ENCODE data around the gene C1QTNF5.

The C1QTNF5 gene

GRCh38 chr11:119371067-119371601 is 30.5 kb upstream of the C1QTNF5 start:
- Histone ChIP-seq H3K36me3 (ENCODE audit: control insufficient read depth, insufficient read depth, low read length, severe bottlenecking) (no peaks in the 10 kb centered on the region), H3K9ac (ENCODE audit: low read length) (no peak overlapping the region), H3K9me3 (ENCODE audit: control insufficient read depth, low read length) (no peaks in the 10 kb centered on the region), H3K27me3 (replicated peaks; ENCODE audit: control insufficient read depth, insufficient read depth, low read length) (no peaks in the 10 kb centered on the region), H3K4me1 (ENCODE audit: control insufficient read depth, insufficient read depth, low read length) (peaks cover 47% of the 10 kb centered on the region), H3K4me3 (ENCODE audit: low read length) (no peak overlapping the region)
- DNase-seq (ENCODE audit: low read depth) = no peak

GRCh38 chr11:119370486-119371046 is 29.9 kb upstream of the C1QTNF5 start:
- H3K4me3 ChIP-seq (ENCODE audit: low read length) = no peak overlapping the region
- H3K9ac ChIP-seq (ENCODE audit: low read length) = no peak overlapping the region
- H3K36me3 ChIP-seq (ENCODE audit: control insufficient read depth, insufficient read depth, low read length, severe bottlenecking) = no peaks in the 10 kb centered on the region
- H3K27me3 ChIP-seq (replicated peaks; ENCODE audit: control insufficient read depth, insufficient read depth, low read length) = no peaks in the 10 kb centered on the region
- no peak for DNase-seq (ENCODE audit: low read depth)
- H3K4me1 ChIP-seq (ENCODE audit: control insufficient read depth, insufficient read depth, low read length) = peaks cover 41% of the 10 kb centered on the region
- no peaks in the 10 kb centered on the region for H3K9me3 ChIP-seq (ENCODE audit: control insufficient read depth, low read length)

GRCh38 chr11:119369132-119369925 is 28.6 kb upstream of the C1QTNF5 start:
- Histone ChIP-seq H3K9me3 (ENCODE audit: control insufficient read depth, low read length) (no peaks in the 10 kb centered on the region), H3K4me3 (ENCODE audit: low read length) (no peak overlapping the region), H3K27me3 (replicated peaks; ENCODE audit: control insufficient read depth, insufficient read depth, low read length) (no peaks in the 10 kb centered on the region), H3K4me1 (ENCODE audit: control insufficient read depth, insufficient read depth, low read length) (peaks cover 37% of the 10 kb centered on the region), H3K36me3 (ENCODE audit: control insufficient read depth, insufficient read depth, low read length, severe bottlenecking) (no peaks in the 10 kb centered on the region), H3K9ac (ENCODE audit: low read length) (no peak overlapping the region)
- no peak for DNase-seq (ENCODE audit: low read depth)

GRCh38 chr11:119368121-119369034 is 27.7 kb upstream of the C1QTNF5 start:
- Histone ChIP-seq H3K9me3 (ENCODE audit: control insufficient read depth, low read length) (no peaks in the 10 kb centered on the region), H3K36me3 (ENCODE audit: control insufficient read depth, insufficient read depth, low read length, severe bottlenecking) (no peaks in the 10 kb centered on the region), H3K4me3 (ENCODE audit: low read length) (no peak overlapping the region), H3K4me1 (ENCODE audit: control insufficient read depth, insufficient read depth, low read length) (peaks cover 40% of the 10 kb centered on the region), H3K27me3 (replicated peaks; ENCODE audit: control insufficient read depth, insufficient read depth, low read length) (no peaks in the 10 kb centered on the region), H3K9ac (ENCODE audit: low read length) (no peak overlapping the region)
- no peak for DNase-seq (ENCODE audit: low read depth)

- Histone ChIP-seq H3K4me1 (ENCODE audit: control insufficient read depth, insufficient read depth, low read length) (peaks cover 47% of the 10 kb centered on the region), H3K4me3 (ENCODE audit: low read length) (no peak overlapping the region), H3K27me3 (replicated peaks; ENCODE audit: control insufficient read depth, insufficient read depth, low read length) (no peaks in the 10 kb centered on the region), H3K9me3 (ENCODE audit: control insufficient read depth, low read length) (no peaks in the 10 kb centered on the region), H3K9ac (ENCODE audit: low read length) (no peak overlapping the region), H3K36me3 (ENCODE audit: control insufficient read depth, insufficient read depth, low read length, severe bottlenecking) (no peaks in the 10 kb centered on the region)
- peak; percentile 40 for DNase-seq (ENCODE audit: low read depth)
These were observed 27.0 kb upstream of the C1QTNF5 start for GRCh38 chr11:119367661-119368120.

GRCh38 chr11:119366690-119367620 is 26.3 kb upstream of the C1QTNF5 start:
- Histone ChIP-seq H3K4me1 (ENCODE audit: control insufficient read depth, insufficient read depth, low read length) (peaks cover 54% of the 10 kb centered on the region), H3K9ac (ENCODE audit: low read length) (no peak overlapping the region), H3K9me3 (ENCODE audit: control insufficient read depth, low read length) (no peaks in the 10 kb centered on the region), H3K27me3 (replicated peaks; ENCODE audit: control insufficient read depth, insufficient read depth, low read length) (no peaks in the 10 kb centered on the region), H3K4me3 (ENCODE audit: low read length) (no peak overlapping the region), H3K36me3 (ENCODE audit: control insufficient read depth, insufficient read depth, low read length, severe bottlenecking) (no peaks in the 10 kb centered on the region)
- no peak for DNase-seq (ENCODE audit: low read depth)

GRCh38 chr11:119365071-119365591 is 24.4 kb upstream of the C1QTNF5 start:
- no peak for DNase-seq (ENCODE audit: low read depth)
- Histone ChIP-seq H3K27me3 (replicated peaks; ENCODE audit: control insufficient read depth, insufficient read depth, low read length) (no peaks in the 10 kb centered on the region), H3K36me3 (ENCODE audit: control insufficient read depth, insufficient read depth, low read length, severe bottlenecking) (no peaks in the 10 kb centered on the region), H3K4me3 (ENCODE audit: low read length) (no peak overlapping the region), H3K9me3 (ENCODE audit: control insufficient read depth, low read length) (no peaks in the 10 kb centered on the region), H3K4me1 (ENCODE audit: control insufficient read depth, insufficient read depth, low read length) (peaks cover 57% of the 10 kb centered on the region), H3K9ac (ENCODE audit: low read length) (no peak overlapping the region)

GRCh38 chr11:119363851-119364590 is 23.3 kb upstream of the C1QTNF5 start:
- Histone ChIP-seq H3K27me3 (replicated peaks; ENCODE audit: control insufficient read depth, insufficient read depth, low read length) (no peaks in the 10 kb centered on the region), H3K4me3 (ENCODE audit: low read length) (peak overlapping the region; percentile 60), H3K4me1 (ENCODE audit: control insufficient read depth, insufficient read depth, low read length) (peaks cover 61% of the 10 kb centered on the region)

GRCh38 chr11:119363081-119363850 is 22.6 kb upstream of the C1QTNF5 start:
- Histone ChIP-seq H3K9me3 (ENCODE audit: control insufficient read depth, low read length) (no peaks in the 10 kb centered on the region), H3K4me1 (ENCODE audit: control insufficient read depth, insufficient read depth, low read length) (peaks cover 54% of the 10 kb centered on the region), H3K4me3 (ENCODE audit: low read length) (no peak overlapping the region), H3K36me3 (ENCODE audit: control insufficient read depth, insufficient read depth, low read length, severe bottlenecking) (peaks cover 3% of the 10 kb centered on the region), H3K9ac (ENCODE audit: low read length) (no peak overlapping the region), H3K27me3 (replicated peaks; ENCODE audit: control insufficient read depth, insufficient read depth, low read length) (no peaks in the 10 kb centered on the region)
- no peak for DNase-seq (ENCODE audit: low read depth)

More at GRCh38 chr11:119363851-119364590, 23.3 kb upstream of the C1QTNF5 start:
- Histone ChIP-seq H3K9me3 (ENCODE audit: control insufficient read depth, low read length) (no peaks in the 10 kb centered on the region), H3K36me3 (ENCODE audit: control insufficient read depth, insufficient read depth, low read length, severe bottlenecking) (peaks cover 3% of the 10 kb centered on the region), H3K9ac (ENCODE audit: low read length) (no peak overlapping the region)
- DNase-seq (ENCODE audit: low read depth) = peak; percentile 89
